ENCODE data around the gene HOMER2.
"Not testable (repeated sequence)": the region's sequence is repeated elsewhere in the genome, so short reads cannot be mapped to it uniquely, and the experiment has no call there.

- TF ChIP-seq POLR2AphosphoS5, POLR2A, EP300 (IDR thresholded peaks at IDR 0.05): not testable (repeated sequence)
Measured at GRCh38 chr15:82893473-82893872, 59.0 kb downstream of the HOMER2 start.

Measured in stomach (tissue), 4 donors.